IPS-NIHi11 (cell line): ENCODE results near the gene DIS3L2.

Source experiments
- DNase-seq: peaks from one replicate; pipeline ENCODE4 v3.0.0; 2012; ENCODE audit warnings: mixed read lengths, low spot score

DIS3L2 gene

GRCh38 chr2:232230560-232230959, 269.0 kb downstream of the DIS3L2 start:
- DNase-seq, result peak; percentile 59

- peak; percentile 41 for DNase-seq
Observed at GRCh38 chr2:232231554-232231953, 270.0 kb downstream of the DIS3L2 start.

GRCh38 chr2:232232915-232233314, 271.4 kb downstream of the DIS3L2 start:
- no peak for DNase-seq

GRCh38 chr2:232234922-232235615, 273.6 kb downstream of the DIS3L2 start:
- no peak for DNase-seq

- peak; percentile 63 for DNase-seq
Observed at GRCh38 chr2:232235716-232236115, 274.2 kb downstream of the DIS3L2 start.

- no peak for DNase-seq
Observed at GRCh38 chr2:232236200-232236599, 274.7 kb downstream of the DIS3L2 start.

- DNase-seq, result no peak
Observed at GRCh38 chr2:232237464-232237863, 276.0 kb downstream of the DIS3L2 start.

- no peak for DNase-seq
Observed at GRCh38 chr2:232238108-232238507, 276.6 kb downstream of the DIS3L2 start.

- DNase-seq, result no peak
Observed at GRCh38 chr2:232238596-232238995, 277.1 kb downstream of the DIS3L2 start.

- no peak for DNase-seq
Observed at GRCh38 chr2:232239951-232240681, 278.6 kb downstream of the DIS3L2 start.

- no peak for DNase-seq
Observed at GRCh38 chr2:232240906-232241305, 279.4 kb downstream of the DIS3L2 start.

- no peak for DNase-seq
Observed at GRCh38 chr2:232242316-232242715, 280.8 kb downstream of the DIS3L2 start.

GRCh38 chr2:232245111-232245510, 283.6 kb downstream of the DIS3L2 start:
- no peak for DNase-seq

- DNase-seq, result no peak
Observed at GRCh38 chr2:232246245-232246644, 284.7 kb downstream of the DIS3L2 start.

- no peak for DNase-seq
Observed at GRCh38 chr2:232249096-232249495, 287.6 kb downstream of the DIS3L2 start.

GRCh38 chr2:232250246-232251175, 289.0 kb downstream of the DIS3L2 start:
- no peak for DNase-seq

GRCh38 chr2:232255033-232255432, 293.5 kb downstream of the DIS3L2 start:
- no peak for DNase-seq

- no peak for DNase-seq
Observed at GRCh38 chr2:232260075-232260474, 298.6 kb downstream of the DIS3L2 start.

- DNase-seq, result no peak
Observed at GRCh38 chr2:232261776-232262175, 300.3 kb downstream of the DIS3L2 start.

GRCh38 chr2:232263295-232263694, 301.8 kb downstream of the DIS3L2 start:
- DNase-seq, result no peak

GRCh38 chr2:232264081-232264480, 302.6 kb downstream of the DIS3L2 start:
- no peak for DNase-seq

GRCh38 chr2:232265329-232265728, 303.8 kb downstream of the DIS3L2 start:
- no peak for DNase-seq
